HepG2 (cell line): ENCODE results near the gene HNF1B. TPM values are rescaled to one million over a fixed set of nuclear protein-coding genes. Genes with fewer than 3 reads are reported as not detected.
A peak's percentile ranks its signal among the peaks of the same experiment; 100 is the strongest.

ENCODE experiments used
- E2F2 ChIP-seq: sonication (generic); formaldehyde crosslinking; IDR thresholded peaks from 2 replicates; pipeline ENCODE4 v1.4.0; 2020; ENCODE audit warnings: missing genetic modification reagents, borderline replicate concordance
- HINFP ChIP-seq: sonication (generic); formaldehyde crosslinking; IDR thresholded peaks from 2 replicates; pipeline ENCODE4 v1.4.0; 2020; ENCODE audit warnings: low read depth, mild to moderate bottlenecking, missing genetic modification reagents
- KDM4B ChIP-seq: sonication (generic); formaldehyde crosslinking; IDR thresholded peaks from 2 replicates; pipeline ENCODE4 v1.4.0; 2020; ENCODE audit warnings: missing genetic modification reagents
- KLF16 ChIP-seq, 2 experiments: sonication (generic) in 1 of 2; formaldehyde crosslinking in 1 of 2; IDR thresholded peaks; 2 replicates each; pipeline versions ENCODE4 v1.6.1 to v1.8.0; 2016 to 2023; ENCODE audit warnings: missing genetic modification reagents in 2 of 2, missing compliant biosample characterization in 1 of 2
- NR1H2 ChIP-seq: sonication (generic); formaldehyde crosslinking; IDR thresholded peaks from 2 replicates; pipeline ENCODE4 v1.8.1; 2022; ENCODE audit warnings: low read depth, missing genetic modification reagents, borderline replicate concordance
- PBX2 ChIP-seq: IDR thresholded peaks from 2 replicates; pipeline ENCODE4 v1.6.1; 2016; ENCODE audit warnings: control low read depth
- POGK ChIP-seq: sonication (generic); formaldehyde crosslinking; conservative IDR thresholded peaks from 2 replicates; pipeline ENCODE4 v1.8.0; 2022; ENCODE audit warnings: mild to moderate bottlenecking, moderate library complexity, missing genetic modification reagents
- REL ChIP-seq: sonication (generic); formaldehyde crosslinking; conservative IDR thresholded peaks from 2 replicates; pipeline ENCODE4 v1.8.0; 2022; ENCODE audit warnings: mild to moderate bottlenecking, missing genetic modification reagents, moderate library complexity
- TCF12 ChIP-seq, 2 experiments: fragments of 450-650 bp in 1 of 2; sonication (generic) in 1 of 2; formaldehyde crosslinking in 1 of 2; IDR thresholded peaks; 2 replicates each; pipeline versions ENCODE4 v1.6.1 to v1.8.0; 2017 to 2022; ENCODE audit warnings: antibody characterized with exemption in 1 of 2, mild to moderate bottlenecking in 1 of 2, missing genetic modification reagents in 1 of 2, moderate library complexity in 1 of 2
- TEAD3 ChIP-seq: optimal IDR thresholded peaks from 2 replicates; pipeline ENCODE3; 2016; ENCODE audit warnings: borderline replicate concordance
- TSC22D2 ChIP-seq: sonication (generic); formaldehyde crosslinking; IDR thresholded peaks from 2 replicates; pipeline ENCODE4 v1.5.1; 2020; ENCODE audit warnings: missing genetic modification reagents, mild to moderate bottlenecking, borderline replicate concordance
- ZBTB14 ChIP-seq: sonication (generic); formaldehyde crosslinking; IDR thresholded peaks from 2 replicates; pipeline ENCODE4 v1.4.0; 2020; ENCODE audit warnings: missing genetic modification reagents
- ZGPAT ChIP-seq: IDR thresholded peaks from 2 replicates; pipeline ENCODE4 v1.6.1; 2016; ENCODE audit warnings: mild to moderate bottlenecking
- ZNF280D ChIP-seq: sonication (generic); formaldehyde crosslinking; IDR thresholded peaks from 2 replicates; pipeline ENCODE4 v1.5.1; 2020; ENCODE audit warnings: mild to moderate bottlenecking, missing genetic modification reagents
- ZSCAN31 ChIP-seq: sonication (generic); formaldehyde crosslinking; IDR thresholded peaks from 2 replicates; pipeline ENCODE4 v1.5.0; 2020; ENCODE audit warnings: low read depth, mild to moderate bottlenecking, missing genetic modification reagents
- polyA plus RNA-seq, 8 experiments: library from polyadenylated mRNA; depleted of rRNA in 3 of 8; stranded (reverse) in 7 of 8; unstranded in 1 of 8; fragments of >200 nt; fragmentation: Illumina TruSeq in 4 of 8; extraction: Trizol in 4 of 8; gene quantifications; 2 replicates each; pipeline versions ENCODE4 v1.2.1 to v1.2.3, GENCODE V29; 2011 to 2016; ENCODE audit warnings: low read depth in 4 of 8, missing spikeins in 1 of 8, mixed read lengths in 1 of 8; ENCODE audit not compliant: insufficient read depth in 1 of 8
- total RNA-seq, 5 experiments: library from RNA; depleted of rRNA; stranded (reverse); fragments of >200 nt; fragmentation: Illumina TruSeq; extraction: Trizol; gene quantifications; 2 replicates each; pipeline ENCODE4 v1.2.3, GENCODE V29; 2016; ENCODE audit warnings: low read depth in 1 of 5

Gene HNF1B
- total and polyA plus RNA-seq, 2 of the 13 experiments (the other 11 are each of a cell fraction or from before 2014, with no cell fraction given) = 1.9 to 5.3 TPM

GRCh38 chr17:37708008-37708615, 36.7 kb downstream of the HNF1B start (continued):
- TF ChIP-seq ZNF280D (CRISPR knock-in tag) (no peak), TCF12 (IDR thresholded peaks at IDR 0.05) (no peak), TCF12 (CRISPR knock-in tag; IDR thresholded peaks at IDR 0.05) (no peak), KDM4B (CRISPR knock-in tag) (0 out of 2 replicates have a peak, but pooled peaks have one; percentile 43), TSC22D2 (CRISPR knock-in tag) (0 out of 2 replicates have a peak, but pooled peaks have one; percentile 65), PBX2 (CRISPR knock-in tag) (no peak), ZSCAN31 (no peak), ZGPAT (CRISPR knock-in tag) (peak; percentile 59; the same call in 1 of the 2 replicates), REL (CRISPR knock-in tag) (no peak), KLF16 (CRISPR knock-in tag; IDR thresholded peaks at IDR 0.05) (peak in 1 of 2 experiments; percentile 20; a peak in 1 of 4 replicates), HINFP (peak; percentile 28; the same call in 1 of the 2 replicates), E2F2 (CRISPR knock-in tag) (no peak), POGK (CRISPR knock-in tag) (no peak), TEAD3 (peak; percentile 67), NR1H2 (no peak), ZBTB14 (CRISPR knock-in tag) (no peak)
